Subcutaneous abdominal adipose tissue (tissue), 5 donors: Measurements from ENCODE around the gene ENDOU.

ENCODE experiments used
- H3K27ac ChIP-seq: one replicate; pipeline ENCODE4 v1.7.0; 2013; ENCODE audit warnings: low read depth, mild to moderate bottlenecking, inconsistent platforms, low read length, moderate library complexity
- H3K27me3 ChIP-seq, 5 donors: one replicate each; pipeline ENCODE4 v1.7.0; 2013; ENCODE audit warnings: low read length in 5 of 5, inconsistent platforms in 1 of 5; ENCODE audit not compliant: control insufficient read depth in 5 of 5, insufficient read depth in 4 of 5
- H3K36me3 ChIP-seq, 5 donors: one replicate each; pipeline ENCODE4 v1.7.0; 2013; ENCODE audit warnings: low read length in 5 of 5; ENCODE audit not compliant: control insufficient read depth in 5 of 5, insufficient read depth in 5 of 5
- H3K4me1 ChIP-seq, 5 donors: one replicate each; pipeline ENCODE4 v1.7.0; 2013; ENCODE audit warnings: low read length in 5 of 5, mild to moderate bottlenecking in 3 of 5, moderate library complexity in 1 of 5; ENCODE audit not compliant: control insufficient read depth in 5 of 5, insufficient read depth in 5 of 5
- H3K4me3 ChIP-seq, 5 donors: one replicate each; pipeline ENCODE4 v1.7.0; 2013; ENCODE audit warnings: low read length in 5 of 5, low read depth in 1 of 5
- H3K9ac ChIP-seq, 5 donors: one replicate each; pipeline ENCODE4 v1.7.0; 2013; ENCODE audit warnings: low read length in 5 of 5, mild to moderate bottlenecking in 4 of 5, moderate library complexity in 3 of 5
- H3K9me3 ChIP-seq, 5 donors: one replicate each; pipeline ENCODE4 v1.7.0; 2013; ENCODE audit warnings: low read length in 5 of 5; ENCODE audit not compliant: control insufficient read depth in 5 of 5
- donor health status: healthy.
- donor health status: healthy.
- donor health status: healthy.
- donor health status: healthy.
- donor health status: healthy.

Gene ENDOU

DNA sequence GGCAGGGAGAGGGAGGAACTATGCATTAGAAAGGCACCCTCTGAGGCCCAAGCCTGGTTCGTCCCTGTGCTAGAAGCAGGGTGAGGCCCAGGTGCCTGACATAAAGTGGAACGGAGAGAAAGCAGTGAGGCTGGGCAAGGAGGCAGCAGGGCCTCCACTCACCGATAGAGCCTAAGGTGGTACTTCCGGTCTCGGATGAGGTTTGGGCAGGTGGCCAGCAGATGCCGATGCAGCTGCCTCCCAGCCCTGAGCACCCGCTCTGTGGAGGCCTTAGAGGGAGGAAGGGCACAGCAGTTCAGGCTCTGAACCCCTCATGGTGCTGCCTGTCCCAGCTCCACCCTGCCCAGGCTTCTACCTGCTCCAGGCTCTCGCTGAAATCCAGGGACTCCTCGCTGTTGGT is 26.3 kb upstream of the ENDOU start:
- H3K9ac ChIP-seq, result peak overlapping the region in 2 of 5 donors; percentile 16 to 44
- H3K27ac ChIP-seq, result peak overlapping the region; percentile 30
- peaks cover 0 to 58% (median 44%) of the 10 kb centered on the region in 5 donors for H3K36me3 ChIP-seq
- peaks cover 7 to 67% (median 33%) of the 10 kb centered on the region in 5 donors for H3K4me1 ChIP-seq
- peaks cover 0 to 7% (median 0%) of the 10 kb centered on the region in 5 donors for H3K27me3 ChIP-seq
- H3K9me3 ChIP-seq, result no peaks in the 10 kb centered on the region
- H3K4me3 ChIP-seq, result no peak overlapping the region

DNA sequence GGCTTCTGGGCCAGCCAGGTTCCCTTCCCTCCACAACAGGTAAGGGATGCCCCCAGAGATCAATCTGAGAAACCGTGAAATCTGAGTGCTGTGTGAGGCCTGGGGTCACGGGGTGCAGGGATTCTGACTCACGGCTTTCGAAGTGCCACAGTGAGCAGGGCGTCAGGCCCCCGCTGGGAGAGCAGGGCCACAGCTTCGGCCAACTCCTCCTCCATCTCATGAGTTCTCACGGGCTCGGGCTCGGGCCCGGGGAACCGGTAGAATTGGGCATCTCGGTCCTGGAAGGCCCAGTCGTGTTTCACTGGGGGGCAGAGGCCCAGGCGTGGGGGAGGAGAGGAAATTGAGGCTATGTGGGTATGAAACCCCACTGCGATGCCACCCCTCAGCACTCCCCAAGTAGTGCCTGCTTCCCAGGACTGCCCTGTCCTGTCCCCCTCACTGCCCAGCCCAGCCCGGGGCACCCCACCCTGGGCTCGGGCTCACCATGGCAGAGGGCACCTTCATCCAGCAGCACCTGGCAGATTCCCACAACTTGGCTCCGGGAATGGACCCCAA is 25.7 kb upstream of the ENDOU start:
- Histone ChIP-seq H3K27me3 (peaks cover 0 to 7% (median 0%) of the 10 kb centered on the region in 5 donors), H3K36me3 (peaks cover 0 to 64% (median 49%) of the 10 kb centered on the region in 5 donors), H3K9me3 (no peaks in the 10 kb centered on the region), H3K27ac (peak overlapping the region; percentile 30), H3K9ac (peak overlapping the region in 1 of 5 donors; percentile 16), H3K4me3 (no peak overlapping the region), H3K4me1 (peaks cover 8 to 65% (median 32%) of the 10 kb centered on the region in 5 donors)

DNA sequence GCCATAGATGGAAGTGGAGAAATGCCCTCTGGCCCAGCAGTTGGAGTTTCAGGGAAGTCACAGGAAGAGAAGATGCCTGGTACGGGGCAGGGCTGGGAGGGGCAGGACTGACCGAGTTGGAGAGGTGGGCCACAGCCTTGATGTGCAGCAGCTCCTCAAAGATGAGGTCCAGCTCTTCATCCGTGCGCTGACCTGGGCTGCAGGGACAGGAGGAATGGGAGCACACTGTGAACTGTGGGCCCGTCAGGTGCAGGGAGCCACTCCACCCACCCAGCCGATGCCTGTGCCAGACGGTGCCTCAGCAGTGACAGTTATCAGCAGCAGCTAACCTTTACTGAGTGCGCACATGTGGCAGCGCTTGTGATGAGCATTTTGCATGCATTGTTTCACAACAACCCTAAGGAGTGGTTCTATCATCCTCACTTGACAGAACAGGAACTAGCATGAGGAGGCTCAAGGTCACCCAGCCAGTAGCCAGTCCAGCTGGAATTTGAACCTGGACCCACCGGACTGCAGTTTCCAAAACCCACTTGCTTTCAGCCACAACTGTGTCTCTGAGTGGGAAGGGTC is 25.0 kb upstream of the ENDOU start:
- no peak overlapping the region for H3K9ac ChIP-seq
- peaks cover 0 to 7% (median 0%) of the 10 kb centered on the region in 5 donors for H3K27me3 ChIP-seq
- H3K36me3 ChIP-seq, result peaks cover 0 to 69% (median 49%) of the 10 kb centered on the region in 5 donors
- peak overlapping the region; percentile 30 for H3K27ac ChIP-seq
- no peak overlapping the region for H3K4me3 ChIP-seq
- H3K4me1 ChIP-seq, result peaks cover 8 to 58% (median 26%) of the 10 kb centered on the region in 5 donors
- no peaks in the 10 kb centered on the region for H3K9me3 ChIP-seq

DNA sequence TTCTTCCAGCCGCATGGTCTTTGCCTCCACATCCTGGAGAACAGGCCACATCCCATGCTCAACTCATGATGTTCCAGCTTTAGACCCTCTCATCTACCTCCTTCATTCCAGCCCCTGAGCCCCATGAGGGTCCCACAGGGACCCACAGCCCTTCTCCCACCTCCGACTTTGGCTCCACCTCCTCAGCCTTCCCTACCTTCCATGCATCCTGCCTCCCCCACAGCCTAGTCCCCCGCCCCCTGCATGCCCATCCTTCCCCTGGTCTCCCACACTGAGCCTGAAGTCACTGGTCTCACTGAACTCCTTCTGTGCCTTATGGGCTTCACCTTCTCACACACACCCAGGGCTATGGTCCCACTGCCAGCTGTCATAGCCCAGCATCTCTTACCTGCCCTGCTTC is 23.6 kb upstream of the ENDOU start:
- Histone ChIP-seq H3K9ac (no peak overlapping the region), H3K27ac (no peak overlapping the region), H3K9me3 (no peaks in the 10 kb centered on the region), H3K27me3 (peaks cover 0 to 7% (median 0%) of the 10 kb centered on the region in 5 donors), H3K4me1 (peaks cover 8 to 45% (median 14%) of the 10 kb centered on the region in 5 donors), H3K4me3 (no peak overlapping the region), H3K36me3 (peaks cover 0 to 76% (median 49%) of the 10 kb centered on the region in 5 donors)

DNA sequence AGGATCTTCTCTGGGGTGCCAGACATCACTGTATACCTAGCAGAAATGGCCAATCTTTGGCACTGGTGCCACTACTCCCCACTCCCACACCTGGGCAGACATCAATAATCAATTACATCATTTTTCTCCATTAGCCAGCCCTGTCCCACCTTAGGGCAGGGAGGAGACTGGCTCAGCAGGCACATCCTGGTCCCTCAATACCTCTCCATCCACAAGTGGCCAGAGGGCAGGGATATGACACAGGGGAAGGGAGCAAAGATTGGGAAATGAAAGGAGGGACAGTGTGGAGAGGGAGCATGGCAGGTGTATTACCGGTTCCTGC is 23.2 kb upstream of the ENDOU start:
- H3K9me3 ChIP-seq, result no peaks in the 10 kb centered on the region
- H3K4me1 ChIP-seq, result peaks cover 7 to 45% (median 10%) of the 10 kb centered on the region in 5 donors
- peaks cover 0 to 80% (median 53%) of the 10 kb centered on the region in 5 donors for H3K36me3 ChIP-seq
- no peak overlapping the region for H3K9ac ChIP-seq
- no peak overlapping the region for H3K4me3 ChIP-seq
- peaks cover 0 to 7% (median 0%) of the 10 kb centered on the region in 5 donors for H3K27me3 ChIP-seq
- H3K27ac ChIP-seq, result no peak overlapping the region

DNA sequence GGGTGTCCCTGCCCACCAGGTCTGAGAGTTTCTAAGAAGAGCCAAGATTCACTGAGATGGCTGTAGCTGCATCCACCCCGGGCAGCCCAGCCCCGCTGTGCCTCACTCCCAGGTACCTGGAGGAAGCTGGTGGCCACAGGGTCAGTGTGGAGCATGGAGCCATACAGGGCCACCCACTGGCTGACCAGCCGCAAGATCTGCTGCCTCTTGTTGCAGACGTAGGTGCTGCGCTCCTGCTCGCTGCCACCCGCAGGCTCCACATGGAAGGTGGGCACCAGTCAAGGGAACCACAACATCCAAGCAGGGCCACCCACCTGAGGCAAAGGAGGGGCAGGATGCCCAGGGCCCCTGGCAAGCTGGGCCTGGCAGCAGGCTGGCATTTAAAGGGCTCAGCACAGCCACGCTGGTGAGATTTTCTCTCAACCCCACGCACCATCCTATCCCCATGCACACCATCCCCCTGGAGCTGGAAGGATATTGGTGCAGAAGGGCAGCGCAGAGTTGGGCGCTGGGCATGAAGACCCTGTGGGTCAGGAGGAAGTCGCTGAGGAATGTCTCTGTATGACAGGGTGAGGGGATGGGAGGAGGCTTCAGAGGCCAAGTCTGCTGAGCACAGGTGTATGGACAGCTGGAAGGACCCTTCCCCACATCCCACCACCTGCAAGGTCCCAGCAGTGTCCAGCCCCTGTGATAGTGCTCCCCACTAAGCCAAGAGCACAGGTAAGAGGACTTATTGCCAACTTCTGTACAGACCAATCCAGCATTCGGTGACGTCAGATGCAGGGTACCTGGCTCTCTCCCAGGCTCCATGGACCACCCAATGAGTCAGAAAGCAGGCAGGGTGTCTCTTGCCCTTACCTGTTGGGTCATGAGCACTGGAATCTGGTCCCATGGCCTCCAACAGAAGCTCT is 22.6 kb upstream of the ENDOU start:
- peaks cover 0 to 7% (median 0%) of the 10 kb centered on the region in 5 donors for H3K27me3 ChIP-seq
- H3K4me1 ChIP-seq, result peaks cover under 1 to 41% (median 8%) of the 10 kb centered on the region in 5 donors
- H3K27ac ChIP-seq, result no peak overlapping the region
- no peaks in the 10 kb centered on the region for H3K9me3 ChIP-seq
- no peak overlapping the region for H3K9ac ChIP-seq
- H3K4me3 ChIP-seq, result no peak overlapping the region
- H3K36me3 ChIP-seq, result peaks cover 0 to 84% (median 55%) of the 10 kb centered on the region in 5 donors

DNA sequence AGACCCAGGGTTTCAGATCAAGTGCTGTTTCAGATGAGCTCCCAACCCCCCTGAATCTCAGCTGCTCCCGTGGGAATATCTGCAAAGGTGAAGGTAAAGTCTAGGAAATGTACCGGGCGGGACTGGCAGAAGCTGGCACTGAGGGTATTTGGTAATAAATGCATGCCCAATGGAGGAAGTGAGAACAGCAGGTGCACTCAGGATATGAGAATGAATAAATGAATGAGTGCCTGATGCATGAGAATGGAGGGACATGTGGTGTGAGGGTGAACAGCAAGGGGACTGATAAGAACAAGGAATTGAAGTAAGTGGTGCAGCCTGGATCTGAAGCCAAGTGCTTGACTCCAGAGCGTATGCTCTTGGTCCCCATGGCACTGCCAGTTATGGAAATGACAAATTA is 21.8 kb upstream of the ENDOU start:
- H3K4me1 ChIP-seq, result peaks cover 0 to 39% (median 4%) of the 10 kb centered on the region in 5 donors
- H3K9ac ChIP-seq, result no peak overlapping the region
- H3K27me3 ChIP-seq, result peaks cover 0 to 7% (median 0%) of the 10 kb centered on the region in 5 donors
- no peak overlapping the region for H3K27ac ChIP-seq
- no peak overlapping the region for H3K4me3 ChIP-seq
- peaks cover 0 to 84% (median 55%) of the 10 kb centered on the region in 5 donors for H3K36me3 ChIP-seq
- H3K9me3 ChIP-seq, result no peaks in the 10 kb centered on the region

DNA sequence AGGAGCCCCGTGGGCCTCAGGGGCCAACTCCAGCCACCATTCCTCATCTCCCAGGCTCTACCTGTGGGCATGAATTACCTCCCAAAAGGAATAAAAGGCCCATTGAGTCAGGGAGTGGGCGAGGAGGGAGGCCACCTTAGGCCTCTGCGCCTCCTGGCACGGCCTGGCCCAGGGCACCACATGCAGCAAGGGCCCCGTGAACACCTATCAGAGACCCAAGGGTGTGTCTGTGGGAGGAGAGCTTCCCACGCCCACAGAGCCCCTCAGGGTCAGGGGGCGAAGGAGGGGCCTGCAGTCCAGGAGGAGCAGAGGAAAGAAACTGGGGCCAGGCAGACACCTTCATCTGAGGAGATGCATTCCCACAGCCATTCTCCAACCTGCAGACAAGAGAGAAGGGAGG is 21.2 kb upstream of the ENDOU start:
- no peak overlapping the region for H3K9ac ChIP-seq
- H3K4me3 ChIP-seq, result no peak overlapping the region
- peaks cover 0 to 39% (median 4%) of the 10 kb centered on the region in 5 donors for H3K4me1 ChIP-seq
- H3K9me3 ChIP-seq, result no peaks in the 10 kb centered on the region
- peaks cover 0 to 79% (median 53%) of the 10 kb centered on the region in 5 donors for H3K36me3 ChIP-seq
- H3K27ac ChIP-seq, result no peak overlapping the region
- peaks cover 0 to 7% (median 0%) of the 10 kb centered on the region in 5 donors for H3K27me3 ChIP-seq

DNA sequence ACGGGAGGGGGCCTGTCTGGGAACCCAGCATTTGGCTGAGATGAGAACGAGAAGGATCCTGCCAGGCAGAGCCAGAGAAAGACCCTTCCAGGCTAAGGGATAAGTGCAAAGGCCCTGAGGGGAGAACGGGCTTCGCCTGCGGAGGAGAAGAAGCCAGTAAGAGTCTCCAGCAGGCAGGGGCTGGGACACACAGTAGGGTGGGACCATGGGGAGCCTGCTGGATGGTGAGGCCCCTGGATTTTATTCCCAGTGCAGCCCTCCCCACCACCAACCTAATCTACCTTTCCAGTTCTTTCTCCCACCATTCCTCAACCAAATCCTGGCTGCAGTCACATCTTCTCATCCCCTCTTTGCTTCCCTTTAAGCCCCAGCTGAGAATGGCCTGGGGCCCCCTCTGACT is 20.8 kb upstream of the ENDOU start:
- Histone ChIP-seq H3K4me3 (no peak overlapping the region), H3K9ac (no peak overlapping the region), H3K27me3 (peaks cover 0 to 7% (median 0%) of the 10 kb centered on the region in 5 donors), H3K9me3 (no peaks in the 10 kb centered on the region), H3K36me3 (peaks cover 0 to 74% (median 51%) of the 10 kb centered on the region in 5 donors), H3K27ac (no peak overlapping the region), H3K4me1 (peaks cover 3 to 39% (median 6%) of the 10 kb centered on the region in 5 donors)
